GM12878 (cell line): Measurements from ENCODE around the gene TLNRD1. TPM values are rescaled to one million over a fixed set of nuclear protein-coding genes. Genes with fewer than 3 reads are reported as not detected.

Experiments used
- ATAC-seq: fragments of 200-7000 bp; cut with Tn5 transposase; 3 replicates; pipeline ENCODE4 v1.9.1; 2020; ENCODE audit warnings: mild to moderate bottlenecking, moderate library complexity
- BruUV-seq: library from RNA; stranded (reverse); fragments of 400-500 nt; replicated peaks from 2 replicates; lab custom pipeline; 2021; lab: Mats Ljungman, UMichigan
- CTCF ChIA-PET: fragments of 300-600 bp; sonication (Branson Sonifier 250); formaldehyde crosslinking; extraction: SDS; loops from one replicate; lab custom pipeline; 2021; ENCODE audit warnings: inconsistent platforms; lab: Yijun Ruan, JAX
- POLR2A ChIA-PET: fragments of 350-600 bp; formaldehyde crosslinking; extraction: SDS; loops from one replicate; lab custom pipeline; 2021; ENCODE audit warnings: inconsistent platforms; lab: Charles Lee
- RAD21 ChIA-PET: fragments of 300-600 bp; sonication (Branson Sonifier 250); formaldehyde crosslinking; loops from one replicate; lab custom pipeline; 2023; ENCODE audit warnings: antibody characterized with exemption; ENCODE audit not compliant: unreplicated experiment; lab: Charles Lee
- SMC1A ChIA-PET: fragments of 300-600 bp; sonication (Branson Sonifier 250); formaldehyde crosslinking; loops from one replicate; lab custom pipeline; 2023; ENCODE audit not compliant: unreplicated experiment, uncharacterized antibody; lab: Charles Lee
- DNase-seq: peaks from one replicate; pipeline ENCODE4 v3.0.0-alpha.2; 2011; ENCODE audit warnings: low read depth, low spot score
- FAIRE-seq: peaks from 3 replicates; lab custom pipeline; 2011; peaks lifted over from hg19 to GRCh38; lab: Jason Lieb, UNC
- H2AFZ ChIP-seq: 2 replicates; pipeline ENCODE4 v1.6.0; 2011; ENCODE audit warnings: low read depth, low read length, control low read depth; ENCODE audit not compliant: control insufficient read depth
- H3K27ac ChIP-seq: 2 replicates; pipeline ENCODE4 v1.5.1; 2011; ENCODE audit warnings: control low read depth; ENCODE audit not compliant: control insufficient read depth, insufficient read depth
- H3K27me3 ChIP-seq, 2 experiments: replicated peaks in 1 of 2; 2 replicates each; pipeline versions ENCODE4 v1.6.0 to v1.6.1; 2011; ENCODE audit warnings: low read length in 1 of 2; ENCODE audit not compliant: control insufficient read depth in 2 of 2, insufficient read depth in 2 of 2
- H3K36me3 ChIP-seq, 2 experiments: 2 replicates each; pipeline ENCODE4 v1.5.1; 2011; ENCODE audit warnings: low read length in 1 of 2; ENCODE audit not compliant: control insufficient read depth in 2 of 2, insufficient read depth in 2 of 2
- H3K4me1 ChIP-seq: 2 replicates; pipeline ENCODE4 v1.6.1; 2011; ENCODE audit warnings: mild to moderate bottlenecking, low read length, moderate library complexity, mixed read lengths; ENCODE audit not compliant: control insufficient read depth, insufficient read depth
- H3K4me2 ChIP-seq: 2 replicates; pipeline ENCODE4 v1.6.0; 2011; ENCODE audit warnings: control low read depth; ENCODE audit not compliant: control insufficient read depth, insufficient read depth
- H3K4me3 ChIP-seq: fragments of 200-600 bp; sonication (generic); 2 replicates; pipeline ENCODE4 v1.5.1; 2016
- H3K79me2 ChIP-seq: 2 replicates; pipeline ENCODE4 v1.6.0; 2011; ENCODE audit warnings: low read length; ENCODE audit not compliant: control insufficient read depth, insufficient read depth
- H3K9ac ChIP-seq: 2 replicates; pipeline ENCODE4 v1.8.0; 2011; ENCODE audit warnings: low read length, control low read depth, mixed read lengths; ENCODE audit not compliant: control insufficient read depth, insufficient read depth
- H3K9me3 ChIP-seq: replicated peaks from 3 replicates; pipeline ENCODE4 v1.5.1; 2011; ENCODE audit warnings: mild to moderate bottlenecking, low read length; ENCODE audit not compliant: control insufficient read depth, insufficient read depth
- H4K20me1 ChIP-seq: 2 replicates; pipeline ENCODE4 v1.6.0; 2011; ENCODE audit not compliant: control insufficient read depth, insufficient read depth
- ATF7 ChIP-seq: fragments of 450-650 bp; IDR thresholded peaks from 2 replicates; pipeline ENCODE4 v1.6.1; 2016; ENCODE audit warnings: low read depth, mild to moderate bottlenecking
- BACH1 ChIP-seq: fragments of 450-650 bp; IDR thresholded peaks from 2 replicates; pipeline ENCODE4 v1.6.1; 2017; ENCODE audit warnings: mild to moderate bottlenecking, borderline replicate concordance
- BRCA1 ChIP-seq: IDR thresholded peaks from 2 replicates; pipeline ENCODE4 v1.6.1; 2011; ENCODE audit warnings: low read depth, low read length, improper control_type of control experiment
- CREB1 ChIP-seq: IDR thresholded peaks from 2 replicates; pipeline ENCODE4 v1.6.1; 2012; ENCODE audit warnings: low read depth, mild to moderate bottlenecking, inconsistent platforms
- KDM1A ChIP-seq: fragments of 200-600 bp; sonication (generic); IDR thresholded peaks from 2 replicates; pipeline ENCODE4 v1.6.1; 2016; ENCODE audit warnings: borderline replicate concordance
- MEF2B ChIP-seq: fragments of 450-650 bp; IDR thresholded peaks from 2 replicates; pipeline ENCODE4 v1.6.1; 2018; ENCODE audit warnings: mild to moderate bottlenecking, moderate library complexity; ENCODE audit not compliant: partially characterized antibody, poor library complexity, severe bottlenecking
- MYB ChIP-seq: fragments of 150-350 bp; IDR thresholded peaks from 2 replicates; pipeline ENCODE4 v1.6.1; 2014; ENCODE audit warnings: mild to moderate bottlenecking, low read depth, low read length, borderline replicate concordance
- POLR2AphosphoS5 ChIP-seq: IDR thresholded peaks from 2 replicates; pipeline ENCODE4 v1.6.1; 2011; ENCODE audit warnings: mild to moderate bottlenecking, low read length, inconsistent platforms
- RB1 ChIP-seq: fragments of 450-650 bp; formaldehyde crosslinking; IDR thresholded peaks from 2 replicates; pipeline ENCODE4 v1.6.1; 2017; ENCODE audit warnings: mild to moderate bottlenecking, borderline replicate concordance
- RCOR1 ChIP-seq: conservative IDR thresholded peaks from 2 replicates; pipeline ENCODE4 v1.6.1; 2012; ENCODE audit warnings: low read depth, low read length, improper control_type of control experiment
- TCF3 ChIP-seq: IDR thresholded peaks from 2 replicates; pipeline ENCODE4 v1.6.1; 2012; ENCODE audit warnings: low read depth, mild to moderate bottlenecking, low read length, borderline replicate concordance; ENCODE audit not compliant: insufficient read depth
- in situ Hi-C: fragments of 300-500 bp; cut with MboI; formaldehyde crosslinking; loops from 9 replicates; pipeline ENCODE4 v1.14.3; 2018; ENCODE audit warnings: mixed read lengths
- intact Hi-C: fragments of 100-400 bp; cut with micrococcal nuclease; formaldehyde crosslinking; loops from one replicate; pipeline ENCODE4 v1.14.2; 2022; ENCODE audit not compliant: unreplicated experiment
- polyA plus RNA-seq, 11 experiments: library from polyadenylated mRNA; depleted of rRNA in 4 of 11; unstranded in 6 of 11; stranded (reverse) in 5 of 11; fragments of >200 nt; fragmentation: Nextera tagmentation in 4 of 11; fragmentation: Illumina TruSeq in 1 of 11; extraction: Ambion mirVana in 4 of 11; extraction: Trizol in 1 of 11; gene quantifications; 1 replicate in 1 of 11; 2 replicates in 10 of 11; pipeline versions ENCODE4 v1.2.1 to v1.2.3, GENCODE V29; 2011 to 2016; ENCODE audit warnings: inconsistent platforms in 2 of 11, missing spikeins in 2 of 11, low read depth in 1 of 11
- total RNA-seq, 4 experiments: library from RNA; depleted of rRNA in 3 of 4; stranded (reverse); fragments of >200 nt in 3 of 4; fragmentation: Illumina TruSeq in 1 of 4; extraction: Trizol in 1 of 4; gene quantifications; 2 replicates each; pipeline versions ENCODE4 v1.2.1 to v1.2.3, GENCODE V29; 2013 to 2021
- TF ChIP-seq, protein P1 (sequence below): IDR thresholded peaks from 2 replicates; pipeline ENCODE4 v1.6.1; 2011; ENCODE audit warnings: low read depth, low read length, improper control_type of control experiment, borderline replicate concordance

The TLNRD1 gene
- total and polyA plus RNA-seq, 10 of the 15 experiments (the other 5 are each of a cell fraction or from before 2014, with no cell fraction given), result 2.5 to 44.8 (median 9.1) TPM

GRCh38 chr15:81049835-81050234 is 49.1 kb downstream of the TLNRD1 start (continued):
- no peak for TF ChIP-seq POLR2AphosphoS5
- TF ChIP-seq MEF2B, result no peak
- TF ChIP-seq BRCA1, result no peak

DNA sequence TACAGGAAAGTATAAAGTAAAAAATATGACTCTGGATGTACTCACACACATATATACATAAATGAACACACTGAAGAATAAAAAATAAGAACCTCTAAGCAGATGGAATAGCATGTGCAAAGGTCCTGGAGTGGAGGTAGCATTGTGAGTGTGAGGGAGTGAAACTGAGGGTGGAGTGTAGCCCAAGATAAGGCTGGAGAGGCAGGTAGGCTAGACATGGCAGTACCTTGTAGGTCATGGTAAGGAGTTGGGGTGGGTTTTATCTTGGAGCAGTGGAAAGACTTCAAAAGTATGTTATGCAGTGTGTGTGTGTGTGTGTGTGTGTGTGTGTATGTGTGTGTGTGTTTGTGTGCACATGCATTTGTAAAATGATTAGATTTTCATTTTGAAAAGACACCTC is 49.5 kb downstream of the TLNRD1 start:
- peaks cover 13% of the 10 kb centered on the region for H3K4me1 ChIP-seq
- ChIA-PET RAD21 (interaction anchor here (2.1 kb wide), 1 partner anchor 26 kb away, joined by 7 read pairs; no protein-coding TSS in a partner anchor), POLR2A (interaction anchor here (1.2 kb wide), 1 partner anchor 304 kb away, joined by 4 read pairs; no protein-coding TSS in a partner anchor), SMC1A (interaction anchor here (1.3 to 2.0 kb wide), 2 partner anchors 13 to 25 kb away, joined by 3 to 6 read pairs; no protein-coding TSS in a partner anchor)
- H3K36me3 ChIP-seq, result no peaks in the 10 kb centered on the region
- H4K20me1 ChIP-seq, result no peaks in the 10 kb centered on the region
- in situ Hi-C loops, result no loop called here
- H3K4me3 ChIP-seq, result no peak overlapping the region
- H3K27ac ChIP-seq, result no peak overlapping the region
- FAIRE-seq, result no peak
- BruUV-seq, result no TSS peak
- no peaks in the 10 kb centered on the region for H3K79me2 ChIP-seq
- intact Hi-C loops, result no loop called here
- no peak overlapping the region for H3K4me2 ChIP-seq
- H2AFZ ChIP-seq, result no peak overlapping the region
- H3K27me3 ChIP-seq, result no peaks in the 10 kb centered on the region
- no peak for DNase-seq
- H3K9ac ChIP-seq, result no peak overlapping the region
- TF ChIP-seq CREB1 (no peak), MYB (no peak), RB1 (no peak), KDM1A (no peak), TCF3 (no peak), BACH1 (no peak), RCOR1 (no peak), ATF7 (no peak)
- TF ChIP-seq, protein P1, sequence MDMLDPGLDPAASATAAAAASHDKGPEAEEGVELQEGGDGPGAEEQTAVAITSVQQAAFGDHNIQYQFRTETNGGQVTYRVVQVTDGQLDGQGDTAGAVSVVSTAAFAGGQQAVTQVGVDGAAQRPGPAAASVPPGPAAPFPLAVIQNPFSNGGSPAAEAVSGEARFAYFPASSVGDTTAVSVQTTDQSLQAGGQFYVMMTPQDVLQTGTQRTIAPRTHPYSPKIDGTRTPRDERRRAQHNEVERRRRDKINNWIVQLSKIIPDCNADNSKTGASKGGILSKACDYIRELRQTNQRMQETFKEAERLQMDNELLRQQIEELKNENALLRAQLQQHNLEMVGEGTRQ, result no peak
- TF ChIP-seq, all 136 proteins: peak for 0
- CTCF ChIA-PET, result interaction anchor here (2.1 kb wide), 1 partner anchor 216 kb away, joined by 9 read pairs; no protein-coding TSS in a partner anchor
- no peak for ATAC-seq
- H3K9me3 ChIP-seq, result no peaks in the 10 kb centered on the region; the same call in 1 of the 3 replicates
